ENCODE measurements around the gene HMCN2.

Gene HMCN2

GRCh38 chr9:130234340-130235260 lies 31.0 kb upstream of the HMCN2 start:
- no peak for TF ChIP-seq CTCF (IDR thresholded peaks at IDR 0.05; ENCODE audit: low read length, missing control alignments)
- H3K4me3 ChIP-seq (replicated peaks; ENCODE audit: low read depth, low read length), result no peak overlapping the region
- peak; percentile 17 for DNase-seq (ENCODE audit: low read depth)

DNA sequence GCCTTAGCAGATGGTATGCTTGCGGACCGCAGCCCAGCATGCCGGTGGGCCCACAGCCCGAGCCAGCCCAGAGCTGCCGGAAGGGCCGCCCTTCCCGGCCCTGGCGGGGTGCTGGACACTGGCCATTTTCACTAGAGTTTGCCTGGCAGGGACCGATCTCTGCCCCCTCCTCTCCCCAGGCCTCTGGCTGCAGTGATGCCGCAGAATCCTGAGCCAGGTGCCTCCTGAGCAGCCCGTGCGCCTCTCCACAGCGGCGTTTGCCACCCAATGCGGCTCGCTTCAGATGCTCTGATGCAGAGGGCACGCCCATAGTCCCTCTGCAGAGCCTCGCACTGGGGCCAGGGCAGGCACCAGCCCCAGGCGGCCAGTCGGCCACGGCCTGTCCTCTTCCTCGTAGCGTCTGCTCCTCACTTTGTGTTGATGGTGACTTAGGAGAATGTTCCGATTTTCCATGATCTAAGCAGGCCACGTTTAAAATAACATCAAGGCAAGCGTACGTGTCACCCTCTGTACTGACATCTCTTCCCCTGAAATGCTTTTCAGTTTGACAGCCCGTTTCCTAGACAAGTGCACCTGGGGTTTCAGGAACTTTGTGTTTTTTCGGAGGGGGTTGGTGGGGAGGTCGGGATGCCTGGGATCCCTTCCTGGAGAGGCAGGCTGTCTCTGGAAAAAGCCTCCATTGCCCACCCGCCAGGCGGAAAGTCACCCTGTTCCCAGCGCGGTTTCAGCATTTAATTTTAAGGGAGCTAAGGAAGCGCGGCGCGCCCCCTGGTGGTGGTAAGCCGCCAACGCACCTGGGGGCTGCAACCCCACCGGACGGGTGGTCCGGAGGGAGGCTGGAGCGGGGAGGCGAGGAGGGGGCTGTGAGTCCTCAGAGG lies 29.8 kb upstream of the HMCN2 start:
- no peak overlapping the region for H3K4me3 ChIP-seq (replicated peaks; ENCODE audit: low read depth, low read length)
- peak; percentile 61 for DNase-seq (ENCODE audit: low read depth)
- peak; percentile 87 for TF ChIP-seq CTCF (IDR thresholded peaks at IDR 0.05; ENCODE audit: low read length, missing control alignments)

- TF ChIP-seq CTCF (IDR thresholded peaks at IDR 0.05; ENCODE audit: low read length, missing control alignments), result no peak
- DNase-seq (ENCODE audit: low read depth), result no peak
- H3K4me3 ChIP-seq (replicated peaks; ENCODE audit: low read depth, low read length), result no peak overlapping the region
Measured at GRCh38 chr9:130236436-130236985, 29.0 kb upstream of the HMCN2 start.

DNA sequence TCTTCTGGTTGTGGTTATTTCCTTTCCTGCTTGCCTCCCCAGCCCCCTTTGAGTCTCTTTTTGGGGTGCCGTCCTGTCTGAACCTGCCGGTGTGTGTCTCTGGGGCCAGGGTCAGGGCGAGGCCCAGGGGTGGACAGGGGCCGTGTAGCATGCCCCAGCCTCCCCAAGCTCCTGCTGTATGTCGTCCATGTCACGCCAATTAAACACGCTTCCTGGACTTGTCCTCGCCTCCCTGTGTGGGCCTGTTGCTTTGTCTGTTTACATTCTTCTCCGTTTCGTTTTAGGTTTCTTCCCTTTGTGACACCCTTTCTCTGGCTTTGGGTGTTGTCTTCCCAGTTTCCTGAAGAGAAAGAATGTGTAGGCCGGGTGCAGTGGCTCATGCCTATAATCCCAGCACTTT lies 28.5 kb upstream of the HMCN2 start:
- TF ChIP-seq CTCF (IDR thresholded peaks at IDR 0.05; ENCODE audit: low read length, missing control alignments), result no peak
- DNase-seq (ENCODE audit: low read depth), result no peak
- no peak overlapping the region for H3K4me3 ChIP-seq (replicated peaks; ENCODE audit: low read depth, low read length)

DNA sequence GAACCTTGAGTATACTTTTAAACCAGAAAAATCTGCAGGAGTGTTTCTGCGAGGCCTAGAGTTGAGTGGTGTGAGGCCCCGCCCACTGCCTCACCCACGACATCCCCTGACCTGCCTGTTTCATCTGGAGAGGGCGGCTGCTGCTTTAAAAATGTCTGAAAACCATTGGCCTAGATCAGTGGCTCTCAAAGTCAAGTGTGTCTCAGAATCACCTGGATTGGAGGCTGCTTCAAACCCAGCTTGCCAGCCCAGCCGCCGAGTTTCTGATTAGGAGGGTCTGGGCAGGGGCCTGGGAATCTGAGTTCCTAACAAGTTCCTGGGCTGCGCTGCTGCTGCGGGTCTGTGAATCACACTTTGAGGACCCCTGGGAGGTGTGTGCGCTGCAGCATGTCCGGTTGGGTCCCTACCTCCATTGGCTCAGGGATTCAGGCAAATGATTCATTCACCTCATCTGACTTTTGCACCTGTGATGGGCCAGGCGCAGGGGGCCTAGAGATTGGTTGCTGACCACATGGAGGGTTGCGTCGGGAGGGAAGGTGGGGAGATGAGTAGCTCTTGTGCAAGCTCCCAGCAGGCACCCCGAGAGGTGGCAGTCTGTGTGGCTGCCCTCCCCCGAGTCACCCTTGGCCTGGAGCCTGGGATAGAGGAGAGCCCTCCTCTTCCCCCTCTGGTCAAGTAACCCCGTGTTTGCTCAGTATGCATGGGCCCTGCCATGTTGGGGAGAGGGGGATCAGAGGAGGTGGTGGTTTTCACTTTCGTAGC lies 27.6 kb upstream of the HMCN2 start:
- TF ChIP-seq CTCF (IDR thresholded peaks at IDR 0.05; ENCODE audit: low read length, missing control alignments), result no peak
- DNase-seq (ENCODE audit: low read depth), result no peak
- no peak overlapping the region for H3K4me3 ChIP-seq (replicated peaks; ENCODE audit: low read depth, low read length)

DNA sequence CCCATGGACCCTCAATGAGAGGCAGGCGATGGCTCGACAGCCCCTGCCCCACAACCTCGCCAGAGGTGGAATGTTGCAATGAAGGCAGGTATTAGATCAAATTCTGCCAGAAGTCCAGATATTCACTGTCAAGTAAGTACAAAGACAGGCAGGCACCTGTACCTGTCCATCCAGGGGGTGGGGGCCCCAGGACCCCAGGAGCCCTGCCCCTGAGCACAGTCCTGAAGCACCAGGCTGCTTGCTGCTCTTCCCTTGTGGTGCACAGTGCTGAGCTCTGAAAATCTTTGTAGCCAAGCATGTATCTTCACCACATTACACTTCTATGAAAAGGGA lies 26.2 kb upstream of the HMCN2 start:
- no peak overlapping the region for H3K4me3 ChIP-seq (replicated peaks; ENCODE audit: low read depth, low read length)
- no peak for DNase-seq (ENCODE audit: low read depth)
- TF ChIP-seq CTCF (IDR thresholded peaks at IDR 0.05; ENCODE audit: low read length, missing control alignments), result no peak

Measured in fibroblast of pulmonary artery (primary cell).